K562 (cell line): ENCODE data around the gene ELK4. TPM values are rescaled to one million over a fixed set of nuclear protein-coding genes. Genes with fewer than 3 reads are reported as not detected.

ENCODE experiments used
- BRD9 ChIP-seq: fragments of 450-650 bp; IDR thresholded peaks from 2 replicates; pipeline ENCODE4 v1.6.1; 2018; ENCODE audit warnings: low read depth; ENCODE audit not compliant: partially characterized antibody
- BRF1 ChIP-seq: IDR thresholded peaks from 3 replicates; pipeline ENCODE4 v1.6.1; 2011; ENCODE audit warnings: borderline replicate concordance, mild to moderate bottlenecking; ENCODE audit not compliant: insufficient read length; ENCODE audit errors: extremely low read depth
- CBX5 ChIP-seq: IDR thresholded peaks from 2 replicates; pipeline ENCODE4 v1.6.1; 2014; ENCODE audit warnings: low read depth, borderline replicate concordance
- ETS1 ChIP-seq: conservative IDR thresholded peaks from 2 replicates; pipeline ENCODE4 v1.6.1; 2011; ENCODE audit warnings: low read depth, mild to moderate bottlenecking, low read length; ENCODE audit not compliant: control insufficient read depth
- GTF2B ChIP-seq: IDR thresholded peaks from 2 replicates; pipeline ENCODE4 v1.6.1; 2011; ENCODE audit not compliant: insufficient read length; ENCODE audit errors: extremely low read depth
- ZKSCAN1 ChIP-seq: fragments of 150-350 bp; IDR thresholded peaks from 2 replicates; pipeline ENCODE4 v1.6.1; 2016; ENCODE audit warnings: low read depth, low read length
- polyA plus RNA-seq, 8 experiments: library from polyadenylated mRNA; depleted of rRNA in 4 of 8; stranded (reverse) in 5 of 8; unstranded in 3 of 8; fragments of >200 nt; fragmentation: Nextera tagmentation in 2 of 8; fragmentation: Illumina TruSeq in 1 of 8; extraction: Ambion mirVana in 2 of 8; extraction: Trizol in 1 of 8; gene quantifications; 2 replicates each; pipeline versions ENCODE4 v1.2.1 to v1.2.3, GENCODE V29; 2011 to 2014; ENCODE audit warnings: inconsistent platforms in 1 of 8, missing spikeins in 1 of 8
- total RNA-seq, 7 experiments: library from RNA; depleted of rRNA in 6 of 7; stranded (reverse); fragments of >200 nt in 6 of 7; fragmentation: Illumina TruSeq in 2 of 7; extraction: Trizol in 2 of 7; gene quantifications; 2 replicates each; pipeline versions ENCODE4 v1.2.1 to v1.2.3, GENCODE V29; 2011 to 2021; ENCODE audit warnings: low replicate concordance in 1 of 7
- TF ChIP-seq, protein P1 (sequence below): fragments of 250-450 bp; sonication (Bioruptor Pico); IDR thresholded peaks from 2 replicates; pipeline ENCODE4 v1.8.0; 2022; ENCODE audit warnings: inconsistent platforms
- TF ChIP-seq, protein P2 (sequence below): sonication (generic); formaldehyde crosslinking; IDR thresholded peaks from 2 replicates; pipeline ENCODE4 v1.9.0; 2022; ENCODE audit warnings: mild to moderate bottlenecking, missing genetic modification reagents

Gene ELK4
- total and polyA plus RNA-seq, 9 of the 15 experiments (the other 6 are each of a cell fraction or from before 2014, with no cell fraction given) = 2.0 to 21.7 (median 9.2) TPM

GRCh38 chr1:205681364-205681763 is 49.6 kb upstream of the ELK4 start (continued):
- TF ChIP-seq, protein P1, sequence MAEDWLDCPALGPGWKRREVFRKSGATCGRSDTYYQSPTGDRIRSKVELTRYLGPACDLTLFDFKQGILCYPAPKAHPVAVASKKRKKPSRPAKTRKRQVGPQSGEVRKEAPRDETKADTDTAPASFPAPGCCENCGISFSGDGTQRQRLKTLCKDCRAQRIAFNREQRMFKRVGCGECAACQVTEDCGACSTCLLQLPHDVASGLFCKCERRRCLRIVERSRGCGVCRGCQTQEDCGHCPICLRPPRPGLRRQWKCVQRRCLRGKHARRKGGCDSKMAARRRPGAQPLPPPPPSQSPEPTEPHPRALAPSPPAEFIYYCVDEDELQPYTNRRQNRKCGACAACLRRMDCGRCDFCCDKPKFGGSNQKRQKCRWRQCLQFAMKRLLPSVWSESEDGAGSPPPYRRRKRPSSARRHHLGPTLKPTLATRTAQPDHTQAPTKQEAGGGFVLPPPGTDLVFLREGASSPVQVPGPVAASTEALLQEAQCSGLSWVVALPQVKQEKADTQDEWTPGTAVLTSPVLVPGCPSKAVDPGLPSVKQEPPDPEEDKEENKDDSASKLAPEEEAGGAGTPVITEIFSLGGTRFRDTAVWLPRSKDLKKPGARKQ = no peak
- TF ChIP-seq BRF1 = no peak
- no peak for TF ChIP-seq ZKSCAN1
- TF ChIP-seq BRD9 = no peak
- TF ChIP-seq ETS1 = no peak
- TF ChIP-seq CBX5 = no peak
- TF ChIP-seq, protein P2, sequence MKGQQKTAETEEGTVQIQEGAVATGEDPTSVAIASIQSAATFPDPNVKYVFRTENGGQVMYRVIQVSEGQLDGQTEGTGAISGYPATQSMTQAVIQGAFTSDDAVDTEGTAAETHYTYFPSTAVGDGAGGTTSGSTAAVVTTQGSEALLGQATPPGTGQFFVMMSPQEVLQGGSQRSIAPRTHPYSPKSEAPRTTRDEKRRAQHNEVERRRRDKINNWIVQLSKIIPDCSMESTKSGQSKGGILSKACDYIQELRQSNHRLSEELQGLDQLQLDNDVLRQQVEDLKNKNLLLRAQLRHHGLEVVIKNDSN (CRISPR knock-in tag) = no peak
- TF ChIP-seq GTF2B = no peak
